ENCODE measurements around the gene KASH5. TPM values are rescaled to one million over a fixed set of nuclear protein-coding genes. Genes with fewer than 3 reads are reported as not detected.

The KASH5 gene
- total RNA-seq, 1 experiment from 2014 or later, result not detected

DNA sequence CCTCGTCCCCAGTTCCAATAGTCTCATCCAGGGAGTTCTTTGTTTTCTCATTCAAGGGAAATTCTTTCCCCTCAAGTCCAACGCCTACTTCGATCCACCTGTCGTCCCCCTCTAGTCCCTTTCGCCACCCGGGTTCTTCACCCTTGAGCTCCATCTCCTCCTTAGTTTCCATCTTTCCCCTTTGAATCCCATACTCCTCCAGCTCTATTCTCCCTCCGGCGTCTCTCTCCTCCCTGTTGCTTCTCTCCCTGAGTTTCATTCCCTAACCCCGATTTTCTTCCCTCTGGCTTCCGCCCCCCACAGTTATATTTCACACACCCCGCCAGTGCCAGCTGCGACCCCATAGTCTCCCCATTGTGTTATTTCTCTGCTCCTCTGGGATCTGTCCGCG, 53.9 kb downstream of the KASH5 start:
- ATAC-seq (no peak), DNase-seq (no peak)
- H4K20me1 ChIP-seq (ENCODE audit: low read length), result no peaks in the 10 kb centered on the region
- no peak overlapping the region for H2AFZ ChIP-seq (ENCODE audit: low read length)
- intact Hi-C loops (cut with micrococcal nuclease), result no loop called here
- no peaks in the 10 kb centered on the region for H3K9me2 ChIP-seq (replicated peaks; ENCODE audit: low read length)
- H3K9me3 ChIP-seq (ENCODE audit: low read length), result no peaks in the 10 kb centered on the region
- BruUV-seq (replicated peaks), result no TSS peak
- H3K9ac ChIP-seq (ENCODE audit: low read length), result no peak overlapping the region
- peak overlapping the region; percentile 100; the same call in 1 of the 2 replicates for H3K4me2 ChIP-seq (ENCODE audit: low read length)
- no peaks in the 10 kb centered on the region for H3K36me3 ChIP-seq (ENCODE audit: low read depth, low read length)
- no peaks in the 10 kb centered on the region for H3K4me1 ChIP-seq (ENCODE audit: insufficient read depth, low read length)
- H3K79me2 ChIP-seq (ENCODE audit: low read length), result no peaks in the 10 kb centered on the region
- ChIA-PET POLR2A (ENCODE audit: unreplicated experiment) (no interaction called here), CTCF (interaction anchor here (0.6 kb wide), 1 partner anchor 80 kb away, joined by 4 read pairs; the partner anchor contains the start of gene TEAD2)
- H3K27ac ChIP-seq (ENCODE audit: low read length), result no peak overlapping the region
- TF ChIP-seq EZH2 (IDR thresholded peaks at IDR 0.05; ENCODE audit: low read length, unreplicated experiment), result no peak
- TF ChIP-seq, protein P1, sequence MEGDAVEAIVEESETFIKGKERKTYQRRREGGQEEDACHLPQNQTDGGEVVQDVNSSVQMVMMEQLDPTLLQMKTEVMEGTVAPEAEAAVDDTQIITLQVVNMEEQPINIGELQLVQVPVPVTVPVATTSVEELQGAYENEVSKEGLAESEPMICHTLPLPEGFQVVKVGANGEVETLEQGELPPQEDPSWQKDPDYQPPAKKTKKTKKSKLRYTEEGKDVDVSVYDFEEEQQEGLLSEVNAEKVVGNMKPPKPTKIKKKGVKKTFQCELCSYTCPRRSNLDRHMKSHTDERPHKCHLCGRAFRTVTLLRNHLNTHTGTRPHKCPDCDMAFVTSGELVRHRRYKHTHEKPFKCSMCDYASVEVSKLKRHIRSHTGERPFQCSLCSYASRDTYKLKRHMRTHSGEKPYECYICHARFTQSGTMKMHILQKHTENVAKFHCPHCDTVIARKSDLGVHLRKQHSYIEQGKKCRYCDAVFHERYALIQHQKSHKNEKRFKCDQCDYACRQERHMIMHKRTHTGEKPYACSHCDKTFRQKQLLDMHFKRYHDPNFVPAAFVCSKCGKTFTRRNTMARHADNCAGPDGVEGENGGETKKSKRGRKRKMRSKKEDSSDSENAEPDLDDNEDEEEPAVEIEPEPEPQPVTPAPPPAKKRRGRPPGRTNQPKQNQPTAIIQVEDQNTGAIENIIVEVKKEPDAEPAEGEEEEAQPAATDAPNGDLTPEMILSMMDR (conservative IDR thresholded peaks at IDR 0.05; ENCODE audit: low read depth, low read length), result no peak
- TF ChIP-seq EZH2phosphoT487 (IDR thresholded peaks at IDR 0.05; ENCODE audit: borderline replicate concordance, low read length), result no peak
- no peak overlapping the region for H3K4me3 ChIP-seq (ENCODE audit: low read length)
- H3F3A ChIP-seq (ENCODE audit: low read length, unreplicated experiment), result no peaks in the 10 kb centered on the region
- H3K27me3 ChIP-seq (ENCODE audit: low read length), result peaks cover 50% of the 10 kb centered on the region

DNA sequence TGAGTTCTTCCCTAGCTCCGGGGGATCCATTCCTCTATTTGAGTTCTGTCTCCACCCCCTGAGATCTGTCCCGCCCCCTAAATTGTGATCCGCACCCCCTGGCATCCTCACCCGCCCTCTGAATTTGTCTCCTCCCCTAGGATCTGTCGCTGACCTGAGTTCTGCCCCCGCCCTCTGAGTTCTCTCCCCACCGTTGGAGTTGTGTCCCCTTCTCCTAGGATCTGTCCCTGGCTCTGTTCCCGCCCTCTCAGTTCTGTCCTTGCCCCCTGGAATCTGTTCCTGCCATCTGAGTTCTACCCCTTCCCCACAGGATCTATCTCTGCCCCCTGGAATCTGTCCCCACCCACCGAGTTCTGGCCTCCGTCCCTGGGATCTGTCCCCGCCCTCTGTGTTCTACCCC, 54.3 kb downstream of the KASH5 start:
- Histone ChIP-seq H4K20me1 (ENCODE audit: low read length) (no peaks in the 10 kb centered on the region), H2AFZ (ENCODE audit: low read length) (peak overlapping the region; percentile 100; the same call in 1 of the 2 replicates), H3F3A (ENCODE audit: low read length, unreplicated experiment) (no peaks in the 10 kb centered on the region), H3K36me3 (ENCODE audit: low read depth, low read length) (no peaks in the 10 kb centered on the region), H3K9me3 (ENCODE audit: low read length) (no peaks in the 10 kb centered on the region), H3K4me3 (ENCODE audit: low read length) (peak overlapping the region; percentile 87), H3K4me1 (ENCODE audit: insufficient read depth, low read length) (no peaks in the 10 kb centered on the region), H3K27me3 (ENCODE audit: low read length) (peaks cover 48% of the 10 kb centered on the region), H3K27ac (ENCODE audit: low read length) (no peak overlapping the region), H3K9ac (ENCODE audit: low read length) (no peak overlapping the region), H3K9me2 (replicated peaks; ENCODE audit: low read length) (no peaks in the 10 kb centered on the region), H3K4me2 (ENCODE audit: low read length) (peak overlapping the region; percentile 100), H3K79me2 (ENCODE audit: low read length) (no peaks in the 10 kb centered on the region)
- no TSS peak for BruUV-seq (replicated peaks)
- ChIA-PET POLR2A (ENCODE audit: unreplicated experiment) (no interaction called here), CTCF (interaction anchor here (0.6 kb wide), 3 partner anchors 51 to 126 kb away, joined by 3 to 6 read pairs (median 5); no protein-coding TSS in a partner anchor)
- intact Hi-C loops (cut with micrococcal nuclease), result no loop called here
- DNase-seq, result peak; percentile 20
- no peak for ATAC-seq
- TF ChIP-seq EZH2 (IDR thresholded peaks at IDR 0.05; ENCODE audit: low read length, unreplicated experiment) (no peak), EZH2phosphoT487 (IDR thresholded peaks at IDR 0.05; ENCODE audit: borderline replicate concordance, low read length) (no peak)
- TF ChIP-seq, protein P1 (conservative IDR thresholded peaks at IDR 0.05; ENCODE audit: low read depth, low read length), result no peak

DNA sequence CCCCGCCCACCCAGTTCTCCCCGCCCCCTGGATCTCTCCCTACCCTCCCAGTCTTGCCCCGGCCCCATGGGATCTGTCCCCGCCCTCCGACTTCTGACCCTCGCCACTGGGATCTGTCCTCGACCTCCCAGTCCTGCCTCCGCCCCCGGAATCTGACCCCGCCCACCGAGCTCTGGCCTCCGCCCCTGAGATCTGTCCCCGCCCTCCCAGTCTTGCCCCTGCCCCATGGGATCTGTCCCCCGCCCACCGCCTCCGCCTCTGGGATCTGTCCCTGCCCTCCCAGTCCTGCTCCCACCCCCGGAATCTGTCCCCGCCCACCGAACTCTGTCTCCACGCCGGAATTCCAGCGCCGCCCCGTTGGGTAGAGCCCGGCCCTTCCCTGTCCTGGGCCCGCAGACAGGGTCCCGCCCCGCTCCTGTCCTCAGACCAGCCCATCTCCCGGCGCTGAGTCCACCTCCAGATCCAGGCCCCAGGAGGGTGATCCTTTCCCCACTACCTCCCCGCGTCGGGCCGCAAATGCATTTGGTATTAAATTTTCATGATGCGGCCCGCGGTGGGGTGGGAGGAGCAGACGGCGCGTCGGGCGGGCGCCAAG, 54.8 kb downstream of the KASH5 start:
- no peaks in the 10 kb centered on the region for H3K36me3 ChIP-seq (ENCODE audit: low read depth, low read length)
- ChIA-PET CTCF (interaction anchor here (0.6 kb wide), 3 partner anchors 52 to 125 kb away, joined by 3 to 6 read pairs (median 5); no protein-coding TSS in a partner anchor), POLR2A (ENCODE audit: unreplicated experiment) (no interaction called here)
- H2AFZ ChIP-seq (ENCODE audit: low read length), result peak overlapping the region; percentile 100
- H3K4me1 ChIP-seq (ENCODE audit: insufficient read depth, low read length), result no peaks in the 10 kb centered on the region
- H3K9ac ChIP-seq (ENCODE audit: low read length), result peak overlapping the region; percentile 66
- no peaks in the 10 kb centered on the region for H3K9me2 ChIP-seq (replicated peaks; ENCODE audit: low read length)
- no peaks in the 10 kb centered on the region for H3K9me3 ChIP-seq (ENCODE audit: low read length)
- DNase-seq, result peak; percentile 92
- no peak overlapping the region for H3K27ac ChIP-seq (ENCODE audit: low read length)
- no peaks in the 10 kb centered on the region for H4K20me1 ChIP-seq (ENCODE audit: low read length)
- H3F3A ChIP-seq (ENCODE audit: low read length, unreplicated experiment), result no peaks in the 10 kb centered on the region
- BruUV-seq (replicated peaks), result no TSS peak
- peak; percentile 75 for ATAC-seq
- intact Hi-C loops (cut with micrococcal nuclease), result loop anchor here (1.0 kb wide), 4 partner anchors 8 to 104 kb away; partner anchors contain the start of genes DKKL1 and PIH1D1
- no peaks in the 10 kb centered on the region for H3K79me2 ChIP-seq (ENCODE audit: low read length)
- TF ChIP-seq EZH2 (IDR thresholded peaks at IDR 0.05; ENCODE audit: low read length, unreplicated experiment), result no peak
- no peak for TF ChIP-seq EZH2phosphoT487 (IDR thresholded peaks at IDR 0.05; ENCODE audit: borderline replicate concordance, low read length)
- TF ChIP-seq, protein P1 (conservative IDR thresholded peaks at IDR 0.05; ENCODE audit: low read depth, low read length), result no peak
- H3K4me3 ChIP-seq (ENCODE audit: low read length), result peak overlapping the region; percentile 87
- peak overlapping the region; percentile 100 for H3K4me2 ChIP-seq (ENCODE audit: low read length)
- H3K27me3 ChIP-seq (ENCODE audit: low read length), result peaks cover 43% of the 10 kb centered on the region

Data from PC-3 (cell line).